ENCODE results near the gene LYRM2. TPM values are rescaled to one million over a fixed set of nuclear protein-coding genes. Genes with fewer than 3 reads are reported as not detected.
A peak's percentile ranks its signal among the peaks of the same experiment; 100 is the strongest.

The LYRM2 gene
- total RNA-seq, 2 experiments from 2014 or later = 12.3 to 16.3 TPM

DNA sequence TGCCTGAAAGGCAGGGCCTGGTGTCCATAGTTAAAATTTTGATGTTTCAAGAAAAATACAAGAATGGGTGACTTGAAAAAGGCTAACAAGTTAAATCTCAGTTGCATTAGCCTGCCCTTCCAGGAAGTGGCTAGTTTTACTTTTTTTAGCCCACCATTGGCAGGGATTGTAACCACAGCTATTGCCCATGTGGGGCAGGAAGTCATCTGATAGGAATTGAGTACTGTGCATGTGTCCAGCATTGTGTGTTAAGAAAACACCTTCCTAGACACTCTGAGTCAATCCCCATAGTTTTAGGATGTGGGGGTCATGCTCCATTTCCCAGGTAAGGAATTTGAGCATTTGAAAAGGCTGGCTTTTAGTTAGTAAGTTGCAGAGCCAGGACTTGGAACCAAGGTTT is 26.9 kb downstream of the LYRM2 start:
- Histone ChIP-seq H3K36me3 (ENCODE audit: insufficient read depth, low read length) (no peaks in the 10 kb centered on the region), H3K27me3 (ENCODE audit: control insufficient read depth in 1 of 2, insufficient read depth in 2 of 2, low read length in 2 of 2) (no peaks in the 10 kb centered on the region), H3K4me1 (ENCODE audit: insufficient read depth, low read length) (no peaks in the 10 kb centered on the region), H3K27ac (ENCODE audit: low read depth in 1 of 2, low read length in 2 of 2) (no peak overlapping the region), H3K9me3 (ENCODE audit: control insufficient read depth in 1 of 2, insufficient read depth in 1 of 2, low read length in 2 of 2) (no peaks in the 10 kb centered on the region), H3K4me3 (ENCODE audit: low read length) (no peak overlapping the region)
- H3K4me1 Mint-ChIP-seq (ENCODE audit: low read depth) = no peaks in the 10 kb centered on the region
- H3K36me3 Mint-ChIP-seq (ENCODE audit: low read depth) = no peaks in the 10 kb centered on the region
- intact Hi-C loops (cut with DNase I, micrococcal nuclease) = loop anchor here in 1 of 2 experiments (2.0 kb wide), 2 partner anchors 241 to 627 kb away; no protein-coding TSS in a partner anchor
- H3K27me3 Mint-ChIP-seq = no peaks in the 10 kb centered on the region
- ChIA-PET POLR2A (no interaction called here), CTCF (no interaction called here)
- no peaks in the 10 kb centered on the region for H3K9me3 Mint-ChIP-seq
- TF ChIP-seq, protein P1, sequence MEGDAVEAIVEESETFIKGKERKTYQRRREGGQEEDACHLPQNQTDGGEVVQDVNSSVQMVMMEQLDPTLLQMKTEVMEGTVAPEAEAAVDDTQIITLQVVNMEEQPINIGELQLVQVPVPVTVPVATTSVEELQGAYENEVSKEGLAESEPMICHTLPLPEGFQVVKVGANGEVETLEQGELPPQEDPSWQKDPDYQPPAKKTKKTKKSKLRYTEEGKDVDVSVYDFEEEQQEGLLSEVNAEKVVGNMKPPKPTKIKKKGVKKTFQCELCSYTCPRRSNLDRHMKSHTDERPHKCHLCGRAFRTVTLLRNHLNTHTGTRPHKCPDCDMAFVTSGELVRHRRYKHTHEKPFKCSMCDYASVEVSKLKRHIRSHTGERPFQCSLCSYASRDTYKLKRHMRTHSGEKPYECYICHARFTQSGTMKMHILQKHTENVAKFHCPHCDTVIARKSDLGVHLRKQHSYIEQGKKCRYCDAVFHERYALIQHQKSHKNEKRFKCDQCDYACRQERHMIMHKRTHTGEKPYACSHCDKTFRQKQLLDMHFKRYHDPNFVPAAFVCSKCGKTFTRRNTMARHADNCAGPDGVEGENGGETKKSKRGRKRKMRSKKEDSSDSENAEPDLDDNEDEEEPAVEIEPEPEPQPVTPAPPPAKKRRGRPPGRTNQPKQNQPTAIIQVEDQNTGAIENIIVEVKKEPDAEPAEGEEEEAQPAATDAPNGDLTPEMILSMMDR (IDR thresholded peaks at IDR 0.05) = no peak
- no peak for DNase-seq
- no peak overlapping the region for H3K27ac Mint-ChIP-seq
- ATAC-seq (ENCODE audit: poor library complexity) = no peak
- H3K4me3 Mint-ChIP-seq = no peak overlapping the region

DNA sequence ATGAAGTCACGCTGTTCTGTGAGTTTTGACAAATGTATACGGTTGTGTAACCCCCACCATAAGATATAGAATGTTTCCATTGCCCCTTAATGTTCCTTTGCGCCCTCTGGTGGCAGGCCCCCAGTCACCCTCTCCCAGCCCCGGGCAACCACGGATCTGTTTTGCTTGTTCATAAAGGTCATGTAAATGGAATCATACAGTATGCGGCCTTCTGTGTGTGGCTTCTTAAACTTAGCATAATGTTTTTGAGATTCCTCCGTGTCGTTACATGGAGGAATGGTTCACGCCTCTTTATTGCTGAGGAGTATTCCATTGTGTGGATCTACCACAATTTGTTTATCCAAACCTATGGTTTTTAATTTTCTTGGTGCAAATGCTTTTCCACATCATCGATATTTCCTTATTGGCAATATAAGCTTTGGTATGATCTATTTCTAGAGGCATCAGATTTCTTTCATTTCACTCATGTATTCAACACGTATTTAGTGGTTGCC is 28.4 kb downstream of the LYRM2 start:
- peak; percentile 77 for ATAC-seq (ENCODE audit: poor library complexity)
- Histone ChIP-seq H3K9me3 (ENCODE audit: control insufficient read depth in 1 of 2, insufficient read depth in 1 of 2, low read length in 2 of 2) (no peaks in the 10 kb centered on the region), H3K4me1 (ENCODE audit: insufficient read depth, low read length) (no peaks in the 10 kb centered on the region), H3K36me3 (ENCODE audit: insufficient read depth, low read length) (no peaks in the 10 kb centered on the region), H3K27me3 (ENCODE audit: control insufficient read depth in 1 of 2, insufficient read depth in 2 of 2, low read length in 2 of 2) (no peaks in the 10 kb centered on the region), H3K4me3 (ENCODE audit: low read length) (no peak overlapping the region), H3K27ac (ENCODE audit: low read depth in 1 of 2, low read length in 2 of 2) (no peak overlapping the region)
- POLR2A ChIA-PET = interaction anchor here (2.1 kb wide), 1 partner anchor 178 kb away, joined by 4 read pairs; no protein-coding TSS in a partner anchor
- H3K36me3 Mint-ChIP-seq (ENCODE audit: low read depth) = no peaks in the 10 kb centered on the region
- peak; percentile 67 to 87 (median 75) for DNase-seq
- H3K4me3 Mint-ChIP-seq = no peak overlapping the region
- no peaks in the 10 kb centered on the region for H3K4me1 Mint-ChIP-seq (ENCODE audit: low read depth)
- no peaks in the 10 kb centered on the region for H3K27me3 Mint-ChIP-seq
- no peak overlapping the region for H3K27ac Mint-ChIP-seq
- TF ChIP-seq, protein P1 (IDR thresholded peaks at IDR 0.05) = peak; percentile 86
- no peaks in the 10 kb centered on the region for H3K9me3 Mint-ChIP-seq
- intact Hi-C loops (cut with DNase I, micrococcal nuclease) = loop anchor here (1.0 to 2.0 kb wide), 5 partner anchors 177 to 628 kb away; partner anchors contain the start of gene ANKRD6 (in 1 of the 2)
- CTCF ChIA-PET = interaction anchor here (0.6 to 1.8 kb wide), 3 partner anchors 28 to 238 kb away, joined by 4 to 6 read pairs (median 6); partner anchors contain the start of gene LYRM2

DNA sequence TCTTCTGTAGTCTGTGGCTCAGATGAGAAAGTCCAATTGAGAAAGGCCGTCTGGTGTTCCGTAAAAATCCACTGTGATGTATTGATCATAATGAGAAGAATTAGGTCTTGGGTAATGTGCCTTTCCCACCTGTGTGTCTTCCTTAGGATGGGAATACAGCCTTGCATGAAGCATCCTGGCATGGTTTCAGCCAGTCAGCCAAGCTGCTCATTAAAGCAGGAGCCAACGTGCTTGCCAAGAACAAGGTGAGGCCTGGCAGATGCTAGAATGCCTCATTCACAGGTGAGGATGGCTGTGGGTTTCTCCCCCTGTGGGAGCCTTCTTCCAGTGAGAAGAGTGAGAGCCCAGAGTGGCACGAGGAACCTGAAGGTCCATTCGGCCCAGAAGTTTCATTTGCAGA is 32.7 kb downstream of the LYRM2 start:
- H3K4me1 ChIP-seq (ENCODE audit: insufficient read depth, low read length) = no peaks in the 10 kb centered on the region
- intact Hi-C loops (cut with DNase I, micrococcal nuclease) = no loop called here
- Mint-ChIP-seq H3K36me3 (ENCODE audit: low read depth) (no peaks in the 10 kb centered on the region), H3K4me3 (no peak overlapping the region), H3K9me3 (no peaks in the 10 kb centered on the region), H3K4me1 (ENCODE audit: low read depth) (no peaks in the 10 kb centered on the region), H3K27me3 (no peaks in the 10 kb centered on the region), H3K27ac (no peak overlapping the region)
- DNase-seq = no peak
- ChIA-PET POLR2A (no interaction called here), CTCF (interaction anchor here (0.6 kb wide), 1 partner anchor 105 kb away, joined by 3 read pairs; no protein-coding TSS in a partner anchor)
- H3K27me3 ChIP-seq (ENCODE audit: control insufficient read depth in 1 of 2, insufficient read depth in 2 of 2, low read length in 2 of 2) = no peaks in the 10 kb centered on the region
- H3K4me3 ChIP-seq (ENCODE audit: low read length) = no peak overlapping the region
- TF ChIP-seq, protein P1 (IDR thresholded peaks at IDR 0.05) = no peak
- ATAC-seq (ENCODE audit: poor library complexity) = no peak
- H3K27ac ChIP-seq (ENCODE audit: low read depth in 1 of 2, low read length in 2 of 2) = no peak overlapping the region
- no peaks in the 10 kb centered on the region for H3K9me3 ChIP-seq (ENCODE audit: control insufficient read depth in 1 of 2, insufficient read depth in 1 of 2, low read length in 2 of 2)
- no peaks in the 10 kb centered on the region for H3K36me3 ChIP-seq (ENCODE audit: insufficient read depth, low read length)
